Measurements from ENCODE around the gene AADACL2.
"Not testable (repeated sequence)": the region's sequence is repeated elsewhere in the genome, so short reads cannot be mapped to it uniquely, and the experiment has no call there.

The AADACL2 gene

DNA sequence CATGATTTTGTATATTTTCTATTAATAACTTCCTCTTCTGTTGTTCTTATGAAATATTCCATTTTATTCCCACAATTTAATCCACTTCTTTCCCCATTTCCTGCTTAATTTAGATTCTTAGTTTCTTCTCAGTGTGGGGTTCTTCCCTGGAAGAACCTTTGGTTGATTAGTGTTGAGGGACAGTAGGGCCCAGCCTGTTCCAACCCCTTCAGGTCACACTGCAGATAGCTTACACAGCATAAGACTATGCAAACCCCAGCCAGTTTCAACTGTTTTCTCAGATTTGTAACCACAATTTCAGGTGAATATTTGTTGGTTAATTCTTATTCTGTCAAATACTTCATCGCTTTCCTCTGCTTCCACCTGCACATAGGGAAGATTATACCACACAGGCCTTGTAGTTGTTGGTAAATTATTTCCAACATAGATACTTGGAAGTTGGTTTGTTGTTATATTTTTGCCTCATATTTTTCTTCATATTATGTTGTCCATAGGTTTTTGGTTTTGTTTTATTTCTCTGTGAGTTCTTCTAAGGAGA, 34.7 kb downstream of the AADACL2 start:
- DNase-seq, result no peak

DNA sequence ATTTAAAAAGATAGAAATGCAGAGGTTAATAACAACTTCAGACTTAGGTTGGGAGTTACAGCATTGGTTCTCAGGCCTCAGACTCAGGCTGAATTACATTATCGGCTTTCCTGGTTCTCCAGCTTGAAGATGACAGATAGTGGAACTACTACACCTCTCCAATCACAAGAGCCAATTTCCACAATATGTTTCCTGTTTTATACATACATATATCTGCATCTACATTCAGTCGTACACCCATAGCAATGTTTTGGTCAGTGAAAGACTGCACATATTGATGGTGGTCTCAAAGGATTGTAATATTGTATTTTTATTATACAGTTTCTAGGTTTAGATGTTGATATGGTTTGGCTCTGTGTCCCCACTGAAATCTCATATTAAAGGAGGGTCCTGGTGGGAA, 35.4 kb downstream of the AADACL2 start:
- no peak for DNase-seq

DNA sequence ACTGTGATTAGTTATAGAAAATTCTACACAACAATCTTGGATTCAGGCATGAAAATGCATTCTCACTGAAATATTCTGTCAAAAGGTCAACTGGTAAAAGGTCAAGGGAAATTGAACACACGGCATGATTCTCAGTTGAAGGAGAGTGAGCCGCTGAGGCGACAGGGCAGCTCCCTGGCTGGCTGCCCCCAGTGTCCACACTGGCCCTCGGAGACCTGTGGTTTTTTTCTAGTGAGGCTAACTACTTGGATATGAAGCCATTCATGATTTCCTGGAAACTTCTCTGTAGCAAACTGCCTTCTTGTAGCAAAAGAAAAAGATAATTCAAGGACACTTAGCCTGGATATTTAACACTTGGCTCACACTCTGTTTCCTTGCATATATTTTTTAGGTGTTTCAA, 37.2 kb downstream of the AADACL2 start:
- DNase-seq, result no peak

DNA sequence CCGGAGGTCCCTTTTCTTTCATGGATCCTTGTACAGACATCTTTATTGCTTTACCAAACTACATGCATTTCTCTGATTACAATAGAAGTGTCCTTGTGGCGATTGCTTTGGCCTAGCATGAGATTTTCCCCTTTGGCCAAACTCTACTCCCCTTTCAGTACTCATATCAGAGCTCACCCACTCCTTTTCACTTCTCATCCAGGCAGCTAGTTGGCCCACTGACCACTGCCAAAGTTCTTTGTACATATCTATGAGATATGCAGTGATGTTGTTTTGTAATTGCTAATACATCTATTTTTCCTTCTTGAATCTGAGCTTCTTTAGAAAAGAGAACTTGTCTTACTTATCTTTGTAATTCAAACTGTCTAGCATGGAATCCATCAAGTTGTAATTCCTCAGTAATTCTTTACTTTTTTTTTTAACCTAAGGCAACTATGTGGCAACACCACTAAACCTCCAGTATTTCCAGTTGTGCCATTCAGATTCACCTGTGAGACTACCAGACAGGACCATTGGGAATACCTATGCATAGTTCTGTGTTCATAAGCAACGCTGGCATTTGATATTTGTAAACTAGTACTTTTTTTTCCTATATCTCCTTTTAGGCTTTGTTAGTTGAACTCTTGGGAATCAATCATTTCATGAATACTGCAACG, 39.2 kb downstream of the AADACL2 start:
- no peak for DNase-seq

DNA sequence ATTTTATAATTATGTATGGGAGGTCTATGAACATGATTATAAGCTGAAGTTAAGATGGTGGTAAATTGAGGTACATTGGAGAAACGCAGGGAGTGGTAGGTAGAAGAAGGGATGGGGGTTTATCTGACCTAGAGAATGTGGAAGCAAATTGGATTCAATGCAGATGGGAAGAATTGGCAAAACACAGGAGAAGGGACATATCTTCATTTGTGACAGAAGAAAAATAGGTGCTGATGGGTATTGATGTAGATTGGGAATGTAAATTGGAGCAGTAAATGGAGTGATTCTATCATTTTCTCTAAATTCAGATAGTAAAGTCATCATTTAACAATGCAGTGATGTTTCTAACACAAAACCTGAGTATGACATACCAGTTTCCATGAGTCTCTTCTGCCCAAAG, 40.5 kb downstream of the AADACL2 start:
- DNase-seq, result no peak

GRCh38 chr3:151774910-151775309, 41.2 kb downstream of the AADACL2 start:
- no peak for DNase-seq

GRCh38 chr3:151775314-151776258, 41.9 kb downstream of the AADACL2 start:
- no peak for DNase-seq

GRCh38 chr3:151776259-151776740, 42.6 kb downstream of the AADACL2 start:
- DNase-seq, result no peak

GRCh38 chr3:151777880-151778279, 44.2 kb downstream of the AADACL2 start:
- no peak for DNase-seq

DNA sequence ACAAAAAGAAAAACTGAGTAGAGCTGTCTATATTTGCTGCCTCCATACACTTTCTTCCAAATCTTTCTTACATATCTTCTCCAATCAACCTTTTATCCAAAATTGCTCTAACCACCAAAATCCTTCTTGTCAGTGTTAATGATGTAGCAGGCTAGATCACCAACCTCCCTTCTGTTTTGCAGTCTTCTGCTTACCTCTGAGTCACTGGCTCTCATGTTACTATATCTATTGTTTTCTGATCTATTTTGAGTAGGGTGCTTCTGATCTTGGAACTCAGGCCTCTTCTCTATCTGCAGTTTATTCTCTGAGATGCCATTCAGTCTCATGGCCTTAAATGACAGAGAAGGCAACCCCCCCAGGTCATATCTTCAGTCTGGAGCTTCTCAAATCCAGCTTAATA, 53.9 kb downstream of the AADACL2 start:
- DNase-seq, result no peak

DNA sequence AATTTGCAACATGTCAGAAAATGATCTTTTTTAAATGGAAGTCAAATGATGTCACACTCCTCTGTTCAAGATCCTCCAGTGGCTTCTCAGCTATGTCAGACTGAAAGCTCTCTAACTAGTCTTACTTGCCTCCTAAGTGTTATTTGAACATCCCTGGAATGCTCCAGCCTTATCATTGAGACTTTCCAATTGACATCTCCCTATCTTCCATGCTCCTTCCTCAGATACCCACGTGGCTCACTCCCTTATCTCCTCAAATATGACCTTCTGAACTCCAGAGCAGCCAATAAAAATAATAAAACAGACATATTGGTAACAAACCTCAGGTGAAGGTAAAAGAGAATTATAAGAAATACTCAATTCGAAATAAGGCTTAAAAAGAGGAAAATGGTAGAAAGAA, 54.7 kb downstream of the AADACL2 start:
- no peak for DNase-seq

GRCh38 chr3:151789853-151790463, 56.2 kb downstream of the AADACL2 start:
- DNase-seq, result no peak

- not testable (repeated sequence) for DNase-seq
Observed at GRCh38 chr3:151790763-151791162, 57.0 kb downstream of the AADACL2 start.

GRCh38 chr3:151792411-151792810, 58.7 kb downstream of the AADACL2 start:
- DNase-seq, result no peak

- no peak for DNase-seq
Observed at GRCh38 chr3:151793636-151794035, 59.9 kb downstream of the AADACL2 start.

DNA sequence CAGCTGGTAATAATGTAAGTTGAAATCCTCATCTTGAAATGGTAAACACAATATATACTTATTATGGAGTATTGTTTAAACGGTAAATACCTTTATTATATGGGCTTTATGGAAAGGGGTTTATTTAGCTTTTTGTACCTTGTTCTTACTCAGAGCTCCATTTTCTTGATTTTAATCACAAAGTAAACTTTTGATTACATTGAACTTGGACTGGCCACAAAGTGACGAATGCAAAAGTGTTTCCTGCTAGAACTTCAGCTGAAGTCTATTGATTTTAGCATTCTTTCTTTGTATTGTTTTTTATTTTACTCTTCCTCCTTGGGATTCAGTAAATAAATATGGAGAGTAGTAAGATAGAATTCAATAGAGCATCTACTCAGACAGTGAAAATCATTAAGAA, 60.4 kb downstream of the AADACL2 start:
- no peak for DNase-seq

DNA sequence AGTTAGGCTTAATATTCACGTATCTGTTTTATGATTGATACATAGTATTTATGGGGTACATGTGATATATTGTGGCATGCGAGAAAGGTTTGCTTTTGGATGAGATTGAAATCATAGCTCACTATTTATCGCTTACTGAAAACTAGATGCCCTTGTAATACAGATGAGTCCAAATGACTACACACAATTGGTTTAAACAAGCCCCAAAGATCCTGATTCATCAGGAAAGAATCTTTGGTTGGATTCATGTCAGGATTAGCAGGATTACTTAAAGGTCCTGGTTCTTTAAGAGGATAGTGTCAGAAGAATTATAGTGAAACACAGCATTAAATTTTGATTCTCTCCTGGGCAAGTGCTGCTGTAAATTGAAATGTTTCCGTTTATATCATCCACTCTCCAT, 61.5 kb downstream of the AADACL2 start:
- DNase-seq, result no peak

- no peak for DNase-seq
Observed at GRCh38 chr3:151796105-151796680, 62.5 kb downstream of the AADACL2 start.

DNA sequence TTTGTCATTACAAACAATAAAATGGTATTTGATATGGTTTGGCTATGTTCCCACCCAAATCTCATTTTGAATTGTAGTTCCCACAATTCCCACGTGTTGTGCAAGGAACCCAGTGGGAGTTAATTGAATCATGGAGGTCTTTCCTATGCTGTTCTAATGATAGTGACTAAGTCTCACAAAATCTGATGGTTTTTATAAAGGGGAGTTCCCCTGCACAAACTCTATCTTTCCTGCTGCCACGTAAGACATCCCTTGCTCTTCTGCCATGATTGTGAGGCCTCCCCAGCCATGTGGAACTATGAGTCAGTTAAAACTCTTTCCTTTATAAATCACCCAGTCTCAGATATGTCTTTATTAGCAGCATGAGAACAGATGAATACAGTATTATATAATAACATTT, 64.7 kb downstream of the AADACL2 start:
- no peak for DNase-seq

DNA sequence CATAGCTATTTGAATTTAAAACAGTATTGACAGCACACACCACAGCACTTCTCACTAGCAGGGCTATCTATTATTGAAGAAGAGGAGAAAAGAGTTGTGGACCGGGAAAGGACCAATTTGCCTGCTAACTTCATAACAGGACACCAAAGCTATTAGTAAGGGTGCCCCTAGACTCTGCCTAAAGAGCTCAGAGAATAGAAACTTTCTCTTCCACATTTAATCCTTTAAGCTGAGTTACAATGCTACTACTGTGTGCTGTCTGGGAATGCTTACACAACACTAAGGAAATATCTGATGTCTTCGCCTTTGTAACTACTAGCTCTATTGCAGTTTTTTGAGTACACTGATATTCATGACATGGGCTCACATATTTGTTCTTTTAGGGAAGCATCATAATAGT, 66.7 kb downstream of the AADACL2 start:
- no peak for DNase-seq

DNA sequence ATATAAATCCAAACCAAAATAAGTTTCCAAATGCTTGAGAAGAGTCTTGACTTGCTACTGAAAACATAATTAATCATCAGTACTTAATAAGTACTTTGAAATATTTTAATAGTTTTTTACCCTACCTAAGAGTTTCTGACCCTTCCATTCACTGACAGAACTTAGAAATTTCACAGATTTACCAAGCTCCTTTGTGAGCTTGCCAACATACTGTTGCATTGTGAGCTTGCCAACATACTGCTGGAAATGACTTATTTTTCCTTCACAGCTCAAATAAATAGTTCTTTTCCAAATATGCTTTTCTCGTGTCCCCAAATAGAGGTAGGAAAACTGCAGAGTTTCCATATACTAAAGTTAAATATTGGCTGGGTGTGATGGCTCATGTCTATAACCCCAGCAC, 70.5 kb downstream of the AADACL2 start:
- DNase-seq, result no peak

DNA sequence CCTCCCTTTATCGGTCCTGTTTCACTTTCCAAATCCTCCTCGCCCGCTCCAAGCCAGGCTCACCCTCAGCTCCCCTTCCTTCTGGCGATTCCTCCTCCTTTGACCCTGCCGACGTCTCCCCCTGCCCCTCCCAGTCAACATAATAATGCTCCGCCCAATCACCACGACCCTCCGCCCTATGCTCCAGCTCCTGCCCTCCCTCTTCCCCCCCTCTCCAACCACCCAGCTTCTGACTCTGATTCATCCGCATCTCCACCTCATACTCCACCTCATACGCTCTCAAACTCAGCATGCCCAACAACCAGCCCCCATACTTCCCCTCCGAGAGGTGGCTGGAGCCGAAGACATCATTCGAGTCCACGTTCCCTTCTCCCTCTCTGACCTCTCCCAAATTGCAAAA, 73.1 kb downstream of the AADACL2 start:
- no peak for DNase-seq
